ENCODE results near the gene GRN. TPM values are rescaled to one million over a fixed set of nuclear protein-coding genes. Genes with fewer than 3 reads are reported as not detected.

Gene GRN
- total and polyA plus RNA-seq, 2 experiments from 2014 or later = 274 to 377 TPM

DNA sequence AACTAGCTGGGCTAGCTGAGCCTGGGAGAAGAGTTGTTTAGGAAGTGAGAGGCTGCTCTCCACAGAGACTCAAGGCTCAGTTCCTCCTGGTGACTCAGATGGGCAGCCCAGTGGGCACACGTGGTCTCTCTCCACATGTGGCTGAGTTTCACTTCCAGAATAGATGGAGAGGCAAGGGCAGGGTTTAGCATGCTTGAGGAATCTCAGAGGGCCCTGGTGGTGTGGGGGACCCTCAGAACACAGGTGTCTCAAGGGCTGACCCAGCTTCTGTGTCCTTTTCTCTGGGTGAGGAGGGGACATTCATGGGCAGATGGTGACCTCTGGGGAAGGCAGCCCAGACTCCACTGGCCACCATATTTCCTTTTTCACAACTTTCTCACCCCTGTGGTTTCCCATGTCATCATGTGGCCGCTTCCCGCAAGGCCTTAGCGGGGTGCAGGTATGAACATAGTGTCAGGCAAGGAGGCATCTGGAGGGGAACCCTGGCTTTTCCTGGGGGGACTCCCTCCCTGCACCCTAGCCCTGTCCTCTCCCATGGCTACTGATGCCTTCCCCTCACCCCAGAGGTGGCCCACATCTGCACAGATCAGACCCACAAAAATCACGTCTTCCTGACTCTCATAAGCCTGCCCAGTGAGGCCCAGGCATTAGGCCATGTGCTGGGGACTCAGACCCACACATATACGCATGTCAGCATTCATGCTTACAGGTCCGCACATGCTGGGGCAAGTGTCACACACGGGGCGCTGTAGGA lies 3.3 kb downstream of the GRN start:
- H3K4me1 ChIP-seq (ENCODE audit: low read depth) = no peaks in the 10 kb centered on the region
- H3K36me3 ChIP-seq = no peaks in the 10 kb centered on the region
- H3K27ac ChIP-seq = no peak overlapping the region
- H3K27me3 ChIP-seq = no peaks in the 10 kb centered on the region
- TF ChIP-seq, protein P1, sequence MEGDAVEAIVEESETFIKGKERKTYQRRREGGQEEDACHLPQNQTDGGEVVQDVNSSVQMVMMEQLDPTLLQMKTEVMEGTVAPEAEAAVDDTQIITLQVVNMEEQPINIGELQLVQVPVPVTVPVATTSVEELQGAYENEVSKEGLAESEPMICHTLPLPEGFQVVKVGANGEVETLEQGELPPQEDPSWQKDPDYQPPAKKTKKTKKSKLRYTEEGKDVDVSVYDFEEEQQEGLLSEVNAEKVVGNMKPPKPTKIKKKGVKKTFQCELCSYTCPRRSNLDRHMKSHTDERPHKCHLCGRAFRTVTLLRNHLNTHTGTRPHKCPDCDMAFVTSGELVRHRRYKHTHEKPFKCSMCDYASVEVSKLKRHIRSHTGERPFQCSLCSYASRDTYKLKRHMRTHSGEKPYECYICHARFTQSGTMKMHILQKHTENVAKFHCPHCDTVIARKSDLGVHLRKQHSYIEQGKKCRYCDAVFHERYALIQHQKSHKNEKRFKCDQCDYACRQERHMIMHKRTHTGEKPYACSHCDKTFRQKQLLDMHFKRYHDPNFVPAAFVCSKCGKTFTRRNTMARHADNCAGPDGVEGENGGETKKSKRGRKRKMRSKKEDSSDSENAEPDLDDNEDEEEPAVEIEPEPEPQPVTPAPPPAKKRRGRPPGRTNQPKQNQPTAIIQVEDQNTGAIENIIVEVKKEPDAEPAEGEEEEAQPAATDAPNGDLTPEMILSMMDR (IDR thresholded peaks at IDR 0.05; ENCODE audit: low read depth, low read length) = no peak
- H3K9me3 ChIP-seq (ENCODE audit: low read depth) = no peaks in the 10 kb centered on the region
- H3K4me3 ChIP-seq = no peak overlapping the region
- no peak for DNase-seq (ENCODE audit: low read depth in 1 of 2, low spot score in 1 of 2)

DNA sequence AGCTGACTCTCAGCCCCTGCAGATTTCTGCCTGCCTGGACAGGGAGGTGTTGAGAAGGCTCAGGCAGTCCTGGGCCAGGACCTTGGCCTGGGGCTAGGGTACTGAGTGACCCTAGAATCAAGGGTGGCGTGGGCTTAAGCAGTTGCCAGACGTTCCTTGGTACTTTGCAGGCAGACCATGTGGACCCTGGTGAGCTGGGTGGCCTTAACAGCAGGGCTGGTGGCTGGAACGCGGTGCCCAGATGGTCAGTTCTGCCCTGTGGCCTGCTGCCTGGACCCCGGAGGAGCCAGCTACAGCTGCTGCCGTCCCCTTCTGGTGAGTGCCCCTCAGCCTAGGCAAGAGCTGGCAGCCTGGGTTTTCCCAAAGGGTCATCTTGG lies 3.9 kb downstream of the GRN start:
- Histone ChIP-seq H3K4me1 (ENCODE audit: low read depth) (no peaks in the 10 kb centered on the region), H3K4me3 (no peak overlapping the region), H3K27me3 (no peaks in the 10 kb centered on the region), H3K27ac (no peak overlapping the region), H3K9me3 (ENCODE audit: low read depth) (no peaks in the 10 kb centered on the region), H3K36me3 (no peaks in the 10 kb centered on the region)
- no peak for DNase-seq (ENCODE audit: low read depth in 1 of 2, low spot score in 1 of 2)
- TF ChIP-seq, protein P1 (IDR thresholded peaks at IDR 0.05; ENCODE audit: low read depth, low read length) = no peak

DNA sequence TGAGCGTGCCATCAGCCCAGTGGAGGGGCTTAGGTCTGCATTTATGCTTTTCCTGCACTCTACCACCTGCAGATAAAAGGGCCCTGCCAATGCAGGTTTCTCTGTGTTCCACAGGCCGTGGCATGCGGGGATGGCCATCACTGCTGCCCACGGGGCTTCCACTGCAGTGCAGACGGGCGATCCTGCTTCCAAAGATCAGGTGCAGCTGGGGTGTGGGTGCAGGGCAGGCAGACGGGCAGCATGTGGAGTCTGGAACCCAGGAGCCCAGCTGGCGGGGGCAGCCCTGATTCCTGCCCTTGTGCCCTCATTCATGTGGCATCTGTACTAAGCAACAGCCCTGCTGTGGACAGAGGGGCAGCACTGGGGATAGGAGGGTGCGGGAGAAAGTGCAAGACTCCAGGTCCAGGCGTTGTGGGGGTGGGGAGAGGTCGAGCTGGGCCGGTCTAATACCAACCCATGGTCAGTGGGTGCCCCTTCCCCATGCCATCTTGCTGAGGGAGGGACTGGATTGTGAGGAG lies 4.5 kb downstream of the GRN start:
- Histone ChIP-seq H3K27ac (no peak overlapping the region), H3K27me3 (no peaks in the 10 kb centered on the region), H3K4me3 (no peak overlapping the region), H3K36me3 (no peaks in the 10 kb centered on the region), H3K4me1 (ENCODE audit: low read depth) (no peaks in the 10 kb centered on the region), H3K9me3 (ENCODE audit: low read depth) (no peaks in the 10 kb centered on the region)
- TF ChIP-seq, protein P1 (IDR thresholded peaks at IDR 0.05; ENCODE audit: low read depth, low read length) = no peak
- no peak for DNase-seq (ENCODE audit: low read depth in 1 of 2, low spot score in 1 of 2)

DNA sequence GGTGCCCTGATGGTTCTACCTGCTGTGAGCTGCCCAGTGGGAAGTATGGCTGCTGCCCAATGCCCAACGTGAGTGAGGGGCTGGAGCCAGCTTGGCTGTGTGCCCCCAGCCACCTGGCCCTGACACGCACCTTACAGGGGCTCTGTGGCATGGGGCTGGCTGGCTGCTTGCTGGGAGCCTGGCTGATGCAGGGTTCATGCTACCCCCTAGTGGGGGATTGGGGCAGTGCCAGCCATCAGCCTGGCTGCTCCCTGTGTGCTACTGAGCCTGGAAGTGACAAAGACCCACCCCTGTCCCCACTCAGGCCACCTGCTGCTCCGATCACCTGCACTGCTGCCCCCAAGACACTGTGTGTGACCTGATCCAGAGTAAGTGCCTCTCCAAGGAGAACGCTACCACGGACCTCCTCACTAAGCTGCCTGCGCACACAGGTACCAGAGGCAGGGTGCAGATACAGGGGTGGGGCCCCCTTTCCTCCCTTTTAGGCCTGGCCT lies 5.7 kb downstream of the GRN start:
- Histone ChIP-seq H3K27me3 (no peaks in the 10 kb centered on the region), H3K27ac (no peak overlapping the region), H3K36me3 (no peaks in the 10 kb centered on the region), H3K4me1 (ENCODE audit: low read depth) (no peaks in the 10 kb centered on the region), H3K4me3 (no peak overlapping the region), H3K9me3 (ENCODE audit: low read depth) (no peaks in the 10 kb centered on the region)
- TF ChIP-seq, protein P1 (IDR thresholded peaks at IDR 0.05; ENCODE audit: low read depth, low read length) = peak; percentile 75
- DNase-seq (ENCODE audit: low read depth in 1 of 2, low spot score in 1 of 2) = peak; percentile 62 to 77

DNA sequence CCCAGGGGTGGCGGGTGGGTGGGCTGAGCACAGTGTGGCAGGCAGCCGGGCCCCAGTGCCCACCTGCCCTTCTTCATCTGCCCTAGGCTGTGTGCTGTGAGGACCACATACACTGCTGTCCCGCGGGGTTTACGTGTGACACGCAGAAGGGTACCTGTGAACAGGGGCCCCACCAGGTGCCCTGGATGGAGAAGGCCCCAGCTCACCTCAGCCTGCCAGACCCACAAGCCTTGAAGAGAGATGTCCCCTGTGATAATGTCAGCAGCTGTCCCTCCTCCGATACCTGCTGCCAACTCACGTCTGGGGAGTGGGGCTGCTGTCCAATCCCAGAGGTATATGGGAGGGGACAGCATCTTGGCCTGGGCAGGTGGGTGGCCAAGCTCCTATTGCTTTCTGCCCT lies 6.4 kb downstream of the GRN start:
- Histone ChIP-seq H3K27ac (no peak overlapping the region), H3K36me3 (no peaks in the 10 kb centered on the region), H3K4me3 (no peak overlapping the region), H3K9me3 (ENCODE audit: low read depth) (no peaks in the 10 kb centered on the region), H3K27me3 (no peaks in the 10 kb centered on the region), H3K4me1 (ENCODE audit: low read depth) (no peaks in the 10 kb centered on the region)
- DNase-seq (ENCODE audit: low read depth in 1 of 2, low spot score in 1 of 2) = no peak
- TF ChIP-seq, protein P1 (IDR thresholded peaks at IDR 0.05; ENCODE audit: low read depth, low read length) = no peak

Measured in cardiac muscle cell (in vitro differentiated cells and primary cell).